ENCODE results near the gene RAB11A.

Gene RAB11A

DNA sequence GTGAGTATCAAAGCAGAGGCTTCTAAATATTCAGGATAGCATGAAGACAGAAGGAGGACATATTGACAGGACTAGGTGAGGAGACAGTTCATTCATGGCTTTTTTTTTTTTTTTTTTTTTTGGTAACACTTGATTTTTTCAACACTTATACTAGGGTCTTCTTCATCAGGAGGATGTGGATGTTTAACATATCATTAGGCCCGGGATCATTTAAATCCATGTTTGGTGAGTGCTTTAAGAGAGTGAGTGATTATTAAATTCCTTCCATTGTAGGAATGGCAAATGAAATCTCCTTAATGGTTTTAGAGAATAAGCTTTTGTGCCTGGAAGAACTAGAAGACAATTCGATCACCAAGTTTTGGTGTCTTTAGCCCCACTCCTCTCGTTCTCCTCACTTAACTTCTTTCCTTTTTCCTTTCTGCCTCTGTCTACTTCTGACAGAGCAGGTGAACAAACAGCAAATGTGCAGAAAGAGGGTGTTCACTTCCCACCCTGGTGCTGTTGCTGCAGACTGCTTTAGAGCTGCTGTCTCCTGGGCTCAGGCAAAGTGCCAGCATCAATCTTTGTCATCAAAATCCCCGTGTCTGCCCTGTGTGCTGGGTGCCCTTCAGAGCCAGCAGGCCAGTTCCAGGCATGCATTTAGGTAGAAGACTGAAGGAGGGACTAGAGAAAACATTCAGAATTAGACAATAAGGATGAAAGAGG, 35.6 kb upstream of the RAB11A start:
- no peak for DNase-seq
- Mint-ChIP-seq H3K36me3 (ENCODE audit: low read depth) (no peaks in the 10 kb centered on the region), H3K4me1 (peaks cover 65% of the 10 kb centered on the region), H3K27me3 (ENCODE audit: low read depth, poor library complexity) (no peaks in the 10 kb centered on the region), H3K4me3 (peak overlapping the region; percentile 60), H3K27ac (peak overlapping the region; percentile 99), H3K9me3 (no peaks in the 10 kb centered on the region)
- TF ChIP-seq, protein P1, sequence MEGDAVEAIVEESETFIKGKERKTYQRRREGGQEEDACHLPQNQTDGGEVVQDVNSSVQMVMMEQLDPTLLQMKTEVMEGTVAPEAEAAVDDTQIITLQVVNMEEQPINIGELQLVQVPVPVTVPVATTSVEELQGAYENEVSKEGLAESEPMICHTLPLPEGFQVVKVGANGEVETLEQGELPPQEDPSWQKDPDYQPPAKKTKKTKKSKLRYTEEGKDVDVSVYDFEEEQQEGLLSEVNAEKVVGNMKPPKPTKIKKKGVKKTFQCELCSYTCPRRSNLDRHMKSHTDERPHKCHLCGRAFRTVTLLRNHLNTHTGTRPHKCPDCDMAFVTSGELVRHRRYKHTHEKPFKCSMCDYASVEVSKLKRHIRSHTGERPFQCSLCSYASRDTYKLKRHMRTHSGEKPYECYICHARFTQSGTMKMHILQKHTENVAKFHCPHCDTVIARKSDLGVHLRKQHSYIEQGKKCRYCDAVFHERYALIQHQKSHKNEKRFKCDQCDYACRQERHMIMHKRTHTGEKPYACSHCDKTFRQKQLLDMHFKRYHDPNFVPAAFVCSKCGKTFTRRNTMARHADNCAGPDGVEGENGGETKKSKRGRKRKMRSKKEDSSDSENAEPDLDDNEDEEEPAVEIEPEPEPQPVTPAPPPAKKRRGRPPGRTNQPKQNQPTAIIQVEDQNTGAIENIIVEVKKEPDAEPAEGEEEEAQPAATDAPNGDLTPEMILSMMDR (IDR thresholded peaks at IDR 0.05): no peak

DNA sequence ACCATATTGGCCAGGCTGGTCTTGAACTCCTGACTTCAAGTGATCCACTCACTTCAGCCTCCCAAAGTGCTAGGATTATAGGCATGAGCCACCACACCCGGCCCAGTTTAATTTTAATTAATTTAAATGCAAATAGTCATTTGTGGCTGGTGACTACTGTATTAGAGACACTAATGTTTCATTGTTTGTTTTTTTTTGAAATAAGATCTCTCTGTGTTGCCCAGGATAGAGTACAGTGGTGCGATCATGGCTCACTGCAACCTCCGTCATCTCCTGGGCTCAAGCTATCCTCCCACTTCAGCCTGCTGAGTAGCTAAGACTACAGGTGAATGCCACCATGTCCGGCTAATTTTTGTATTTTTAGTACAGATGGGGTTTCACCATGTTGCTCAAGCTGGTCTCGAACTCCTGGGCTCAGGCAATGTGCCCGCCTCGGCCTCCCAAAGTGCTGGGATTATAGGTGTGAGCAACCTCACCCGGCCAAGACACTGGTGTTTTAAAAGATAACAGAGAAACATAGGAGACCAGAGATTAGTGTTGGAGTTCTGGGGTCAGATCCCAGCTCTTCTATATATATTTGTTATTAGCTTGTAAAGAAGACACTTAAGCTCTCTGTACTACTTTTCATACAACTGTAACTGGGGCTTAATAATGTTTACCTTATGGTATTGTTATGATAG, 34.5 kb upstream of the RAB11A start:
- H3K27ac Mint-ChIP-seq: peak overlapping the region; percentile 99
- TF ChIP-seq, protein P1 (IDR thresholded peaks at IDR 0.05): no peak
- H3K36me3 Mint-ChIP-seq (ENCODE audit: low read depth): no peaks in the 10 kb centered on the region
- no peaks in the 10 kb centered on the region for H3K9me3 Mint-ChIP-seq
- peaks cover 59% of the 10 kb centered on the region for H3K4me1 Mint-ChIP-seq
- DNase-seq: no peak
- H3K4me3 Mint-ChIP-seq: no peak overlapping the region
- H3K27me3 Mint-ChIP-seq (ENCODE audit: low read depth, poor library complexity): no peaks in the 10 kb centered on the region

DNA sequence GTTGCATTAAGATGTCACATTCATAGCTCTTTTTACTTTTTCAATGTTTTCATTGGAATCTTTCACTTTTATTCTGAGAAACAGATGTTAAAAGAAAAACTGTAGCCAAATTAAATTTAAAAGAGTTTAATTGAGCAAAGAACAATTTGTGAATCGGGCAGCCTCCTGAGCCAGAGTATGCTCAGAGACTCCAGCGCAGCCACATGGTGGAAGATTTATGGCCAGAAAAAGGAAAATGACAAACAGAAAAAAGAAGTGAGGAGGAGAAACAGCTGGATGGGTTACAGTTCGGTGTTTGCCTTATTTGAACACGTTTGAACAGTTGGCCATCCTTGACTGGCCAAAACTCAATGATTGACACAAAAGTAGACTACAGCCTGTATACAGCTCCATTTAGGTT, 33.8 kb upstream of the RAB11A start:
- DNase-seq: no peak
- no peaks in the 10 kb centered on the region for H3K9me3 Mint-ChIP-seq
- TF ChIP-seq, protein P1 (IDR thresholded peaks at IDR 0.05): no peak
- H3K4me3 Mint-ChIP-seq: no peak overlapping the region
- peaks cover 57% of the 10 kb centered on the region for H3K4me1 Mint-ChIP-seq
- no peaks in the 10 kb centered on the region for H3K36me3 Mint-ChIP-seq (ENCODE audit: low read depth)
- no peaks in the 10 kb centered on the region for H3K27me3 Mint-ChIP-seq (ENCODE audit: low read depth, poor library complexity)
- peak overlapping the region; percentile 79 for H3K27ac Mint-ChIP-seq

GRCh38 chr15:65836665-65837064, 32.6 kb upstream of the RAB11A start:
- Mint-ChIP-seq H3K9me3 (no peaks in the 10 kb centered on the region), H3K36me3 (ENCODE audit: low read depth) (no peaks in the 10 kb centered on the region), H3K27ac (no peak overlapping the region), H3K27me3 (ENCODE audit: low read depth, poor library complexity) (peaks cover 3% of the 10 kb centered on the region), H3K4me1 (peaks cover 60% of the 10 kb centered on the region), H3K4me3 (no peak overlapping the region)
- no peak for DNase-seq
- TF ChIP-seq, protein P1 (IDR thresholded peaks at IDR 0.05): peak; percentile 9

DNA sequence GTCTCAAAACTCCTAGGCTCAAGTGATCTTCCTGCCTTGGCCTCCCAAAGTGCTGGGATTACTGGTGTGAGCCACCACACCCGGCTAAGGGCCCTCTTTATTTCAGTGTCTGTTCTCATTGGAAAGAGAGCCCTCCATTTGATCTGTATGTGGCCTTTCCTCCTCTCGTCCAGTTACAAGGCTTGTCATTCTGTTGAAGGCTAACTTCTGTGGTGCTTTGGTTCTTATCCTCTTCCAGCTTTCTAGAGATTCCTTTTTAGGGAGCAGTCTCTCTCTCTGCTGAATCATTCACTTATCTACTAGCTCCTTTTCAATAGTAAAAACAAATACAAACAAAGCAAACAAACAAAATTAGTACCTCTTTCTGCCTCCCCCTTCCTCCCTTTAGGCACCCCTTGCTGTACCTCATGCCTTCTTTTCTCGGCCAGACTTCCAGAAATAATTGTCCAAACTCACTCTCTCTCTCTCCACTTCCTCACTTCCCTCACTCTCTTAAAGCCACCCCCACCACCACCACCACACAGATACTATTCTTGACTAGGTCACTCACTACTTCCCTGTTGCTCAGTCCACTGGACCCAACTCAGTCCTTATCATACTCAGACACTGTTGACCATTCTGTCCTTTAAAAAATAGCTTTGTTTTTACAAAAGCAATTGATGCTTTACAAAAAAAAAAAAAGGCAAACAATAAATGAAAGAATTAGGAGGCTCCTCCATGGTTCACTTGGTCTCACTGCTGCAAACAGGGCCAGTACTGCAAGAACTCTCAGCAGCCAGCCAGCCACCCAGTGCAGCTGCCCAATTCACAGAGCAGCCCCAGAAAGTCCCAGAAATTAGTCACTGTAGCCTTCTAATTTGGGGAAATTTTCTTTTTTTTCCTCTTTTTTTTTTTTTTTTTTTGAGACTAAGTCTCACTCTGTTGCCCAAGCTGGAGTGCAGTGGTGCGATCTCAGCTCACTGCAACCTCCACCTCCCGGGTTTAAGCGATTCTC, 31.7 kb upstream of the RAB11A start:
- TF ChIP-seq, protein P1 (IDR thresholded peaks at IDR 0.05): no peak
- H3K4me3 Mint-ChIP-seq: no peak overlapping the region
- no peaks in the 10 kb centered on the region for H3K36me3 Mint-ChIP-seq (ENCODE audit: low read depth)
- peaks cover 55% of the 10 kb centered on the region for H3K4me1 Mint-ChIP-seq
- H3K27ac Mint-ChIP-seq: peak overlapping the region; percentile 55
- H3K27me3 Mint-ChIP-seq (ENCODE audit: low read depth, poor library complexity): peaks cover 3% of the 10 kb centered on the region
- peaks cover 3% of the 10 kb centered on the region for H3K9me3 Mint-ChIP-seq
- DNase-seq: no peak

Data from nephron progenitor cell (in vitro differentiated cells).